Sigmoid colon (tissue), 7 donors: ENCODE results near the gene NR3C2. TPM values are rescaled to one million over a fixed set of nuclear protein-coding genes. Genes with fewer than 3 reads are reported as not detected.

Source experiments
- DNase-seq: peaks from one replicate; pipeline ENCODE4 v3.0.0-alpha.2; 2019
- H3K27ac ChIP-seq, 4 donors: fragments of 200-600 bp; sonication (generic); one replicate each; pipeline ENCODE4 v1.5.1; 2016 to 2019; ENCODE audit warnings: mild to moderate bottlenecking in 1 of 4
- H3K27me3 ChIP-seq, 3 donors: fragments of 200-600 bp; sonication (generic); one replicate each; pipeline ENCODE4 v1.5.1; 2019; ENCODE audit warnings: mild to moderate bottlenecking in 1 of 3
- H3K36me3 ChIP-seq, 4 donors: fragments of 200-600 bp; sonication (generic); one replicate each; pipeline ENCODE4 v1.5.1; 2016 to 2019
- H3K4me1 ChIP-seq, 4 donors: fragments of 200-600 bp; sonication (generic); one replicate each; pipeline ENCODE4 v1.5.1; 2017 to 2019
- H3K4me3 ChIP-seq, 4 donors: fragments of 200-600 bp; sonication (generic); one replicate each; pipeline ENCODE4 v1.5.1; 2017 to 2019; ENCODE audit warnings: mild to moderate bottlenecking in 2 of 4, moderate library complexity in 1 of 4
- H3K9me3 ChIP-seq, 4 donors: fragments of 200-600 bp in 3 of 4; sonication (generic) in 3 of 4; one replicate each; pipeline versions ENCODE4 v1.5.1 to v1.6.1; 2013 to 2019
- EP300 ChIP-seq, 4 donors: sonication (generic); formaldehyde crosslinking; IDR thresholded peaks; one replicate each; pipeline ENCODE4 v1.6.1; 2017; ENCODE audit warnings: antibody characterized with exemption in 4 of 4
- POLR2A ChIP-seq, 2 donors: fragments of 450-650 bp; IDR thresholded peaks; one replicate each; pipeline ENCODE4 v1.6.1; 2016; ENCODE audit warnings: antibody characterized with exemption in 2 of 2, mild to moderate bottlenecking in 2 of 2, moderate library complexity in 2 of 2
- POLR2AphosphoS5 ChIP-seq, 4 donors: sonication (generic); formaldehyde crosslinking; IDR thresholded peaks; one replicate each; pipeline ENCODE4 v1.6.1; 2017; ENCODE audit warnings: antibody characterized with exemption in 4 of 4
- WGBS, 2 donors: extraction: QIAGEN DNeasy Blood & Tissue Kit; methylation state at CpG; one replicate each; pipeline ENCODE4 v1.1.7; 2013; 5-methylcytosine and 5-hydroxymethylcytosine counted together
- intact Hi-C: fragments of 100-400 bp; cut with DNase I; formaldehyde crosslinking; loops from one replicate; pipeline ENCODE4 v1.15.1; 2023
- polyA plus RNA-seq, 3 donors: library from polyadenylated mRNA; stranded (reverse); fragments of 200-250 nt; gene quantifications; one replicate each; pipeline ENCODE4 v1.2.3, GENCODE V29; 2013
- total RNA-seq, 4 donors: library from RNA; depleted of rRNA; stranded (reverse); fragments of >200 nt; gene quantifications; one replicate each; pipeline ENCODE4 v1.1.0, GENCODE V29; 2016
- TF ChIP-seq, protein P1 (sequence below), 4 experiments: fragments of 450-650 bp in 3 of 4; fragments of 200-600 bp in 1 of 4; IDR thresholded peaks; one replicate each; pipeline ENCODE4 v1.5.1; 2016 to 2019; ENCODE audit warnings: antibody characterized with exemption in 4 of 4, mild to moderate bottlenecking in 3 of 4, moderate library complexity in 2 of 4
- donor health status: healthy with polysubstance abuse.
- donor health status: Bipolar disorder and iron deficiency.
- donor health status: healthy.

The NR3C2 gene
- total and polyA plus RNA-seq, 7 donors, result 15.6 to 34.9 (median 23.4) TPM

DNA sequence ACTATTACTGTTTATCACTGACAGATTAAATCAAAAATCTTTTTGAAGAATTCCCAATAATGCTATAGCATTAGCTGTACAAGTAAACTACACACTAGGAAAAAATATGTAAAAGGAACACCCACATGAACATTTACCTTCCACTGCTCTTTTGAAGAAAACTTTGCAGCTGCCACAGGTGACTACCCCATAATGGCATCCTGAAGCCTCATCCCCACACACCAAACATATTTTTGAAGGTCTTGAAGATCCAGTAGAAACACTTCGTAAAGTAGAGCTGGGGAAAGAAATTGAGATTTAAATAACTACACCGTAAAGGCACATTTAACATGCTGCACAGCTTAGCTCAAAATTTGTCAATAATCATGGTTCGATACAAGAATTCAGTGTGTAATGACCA, 182.4 kb downstream of the NR3C2 start:
- Histone ChIP-seq H3K4me3 (no peak overlapping the region), H3K27ac (no peak overlapping the region), H3K36me3 (no peaks in the 10 kb centered on the region), H3K4me1 (peaks cover 0 to 40% (median 19%) of the 10 kb centered on the region in 4 donors), H3K9me3 (no peaks in the 10 kb centered on the region), H3K27me3 (no peaks in the 10 kb centered on the region)
- intact Hi-C loops, result loop anchor here (5.0 kb wide), 1 partner anchor 187 kb away; no protein-coding TSS in a partner anchor
- WGBS, 2 donors, result 95% methylated on average over 3 of the region's 3 CpGs
- no peak for DNase-seq
- no peak for TF ChIP-seq POLR2A (IDR thresholded peaks at IDR 0.05)
- TF ChIP-seq EP300 (IDR thresholded peaks at IDR 0.05), result no peak
- TF ChIP-seq, protein P1, sequence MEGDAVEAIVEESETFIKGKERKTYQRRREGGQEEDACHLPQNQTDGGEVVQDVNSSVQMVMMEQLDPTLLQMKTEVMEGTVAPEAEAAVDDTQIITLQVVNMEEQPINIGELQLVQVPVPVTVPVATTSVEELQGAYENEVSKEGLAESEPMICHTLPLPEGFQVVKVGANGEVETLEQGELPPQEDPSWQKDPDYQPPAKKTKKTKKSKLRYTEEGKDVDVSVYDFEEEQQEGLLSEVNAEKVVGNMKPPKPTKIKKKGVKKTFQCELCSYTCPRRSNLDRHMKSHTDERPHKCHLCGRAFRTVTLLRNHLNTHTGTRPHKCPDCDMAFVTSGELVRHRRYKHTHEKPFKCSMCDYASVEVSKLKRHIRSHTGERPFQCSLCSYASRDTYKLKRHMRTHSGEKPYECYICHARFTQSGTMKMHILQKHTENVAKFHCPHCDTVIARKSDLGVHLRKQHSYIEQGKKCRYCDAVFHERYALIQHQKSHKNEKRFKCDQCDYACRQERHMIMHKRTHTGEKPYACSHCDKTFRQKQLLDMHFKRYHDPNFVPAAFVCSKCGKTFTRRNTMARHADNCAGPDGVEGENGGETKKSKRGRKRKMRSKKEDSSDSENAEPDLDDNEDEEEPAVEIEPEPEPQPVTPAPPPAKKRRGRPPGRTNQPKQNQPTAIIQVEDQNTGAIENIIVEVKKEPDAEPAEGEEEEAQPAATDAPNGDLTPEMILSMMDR (IDR thresholded peaks at IDR 0.05), result no peak
- TF ChIP-seq POLR2AphosphoS5 (IDR thresholded peaks at IDR 0.05), result no peak

DNA sequence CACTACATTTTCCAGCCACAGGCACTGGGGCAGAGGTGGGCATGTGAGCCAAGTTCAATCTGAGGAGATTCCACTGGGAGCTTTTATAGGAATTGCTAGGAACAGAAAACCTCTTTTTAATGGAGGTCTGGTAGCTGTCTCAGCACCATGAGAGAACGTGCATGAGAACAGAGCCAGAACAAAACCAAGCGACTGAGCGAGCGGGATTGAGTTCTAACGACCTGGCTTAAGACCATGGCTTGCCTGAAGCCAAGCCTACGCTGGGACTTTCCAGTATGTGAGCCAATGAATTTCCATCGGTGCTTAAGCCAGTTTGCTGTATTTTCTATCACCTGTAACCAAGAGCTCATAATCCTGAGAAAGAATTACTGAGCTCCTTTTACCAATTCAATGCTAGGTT, 183.7 kb downstream of the NR3C2 start:
- Histone ChIP-seq H3K4me3 (no peak overlapping the region), H3K9me3 (no peaks in the 10 kb centered on the region), H3K27ac (peak overlapping the region in 3 of 4 donors; percentile 28 to 59 (median 49)), H3K4me1 (peaks cover 0 to 40% (median 19%) of the 10 kb centered on the region in 4 donors), H3K27me3 (no peaks in the 10 kb centered on the region), H3K36me3 (no peaks in the 10 kb centered on the region)
- no peak for TF ChIP-seq POLR2A (IDR thresholded peaks at IDR 0.05)
- peak in 3 of 4 donors; percentile 48 to 62 (median 50) for TF ChIP-seq POLR2AphosphoS5 (IDR thresholded peaks at IDR 0.05)
- peak; percentile 79 for DNase-seq
- WGBS, 2 donors, result 86 to 94% methylated on average over 7 of the region's 7 CpGs
- intact Hi-C loops, result no loop called here

DNA sequence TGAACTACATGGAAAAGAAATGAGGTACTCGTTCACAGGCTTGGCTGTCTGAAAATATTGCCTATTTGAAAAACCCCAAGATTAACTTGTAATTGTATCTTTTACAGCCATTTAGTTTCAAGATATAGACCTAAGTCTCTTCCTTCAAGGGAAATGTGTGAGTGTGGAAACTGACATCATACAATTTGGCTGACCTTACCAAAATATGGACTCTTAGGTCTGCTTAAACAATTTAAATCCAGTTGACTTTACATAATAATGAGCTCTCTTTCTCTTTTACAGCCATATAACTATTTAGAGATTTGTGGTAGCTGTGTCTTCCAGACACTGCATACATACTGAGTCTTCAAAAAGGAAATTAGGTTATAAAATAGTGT, 186.9 kb downstream of the NR3C2 start:
- no peak overlapping the region for H3K4me3 ChIP-seq
- no peaks in the 10 kb centered on the region for H3K9me3 ChIP-seq
- no peak for DNase-seq
- H3K36me3 ChIP-seq, result no peaks in the 10 kb centered on the region
- no peak overlapping the region for H3K27ac ChIP-seq
- TF ChIP-seq POLR2A (IDR thresholded peaks at IDR 0.05), result no peak
- no peak for TF ChIP-seq EP300 (IDR thresholded peaks at IDR 0.05)
- TF ChIP-seq, protein P1 (IDR thresholded peaks at IDR 0.05), result no peak
- TF ChIP-seq POLR2AphosphoS5 (IDR thresholded peaks at IDR 0.05), result no peak
- H3K4me1 ChIP-seq, result peaks cover 0 to 22% (median 8%) of the 10 kb centered on the region in 4 donors
- intact Hi-C loops, result no loop called here
- WGBS, 2 donors, result 55 to 64% methylated on average over 1 of the region's 1 CpG
- H3K27me3 ChIP-seq, result no peaks in the 10 kb centered on the region

DNA sequence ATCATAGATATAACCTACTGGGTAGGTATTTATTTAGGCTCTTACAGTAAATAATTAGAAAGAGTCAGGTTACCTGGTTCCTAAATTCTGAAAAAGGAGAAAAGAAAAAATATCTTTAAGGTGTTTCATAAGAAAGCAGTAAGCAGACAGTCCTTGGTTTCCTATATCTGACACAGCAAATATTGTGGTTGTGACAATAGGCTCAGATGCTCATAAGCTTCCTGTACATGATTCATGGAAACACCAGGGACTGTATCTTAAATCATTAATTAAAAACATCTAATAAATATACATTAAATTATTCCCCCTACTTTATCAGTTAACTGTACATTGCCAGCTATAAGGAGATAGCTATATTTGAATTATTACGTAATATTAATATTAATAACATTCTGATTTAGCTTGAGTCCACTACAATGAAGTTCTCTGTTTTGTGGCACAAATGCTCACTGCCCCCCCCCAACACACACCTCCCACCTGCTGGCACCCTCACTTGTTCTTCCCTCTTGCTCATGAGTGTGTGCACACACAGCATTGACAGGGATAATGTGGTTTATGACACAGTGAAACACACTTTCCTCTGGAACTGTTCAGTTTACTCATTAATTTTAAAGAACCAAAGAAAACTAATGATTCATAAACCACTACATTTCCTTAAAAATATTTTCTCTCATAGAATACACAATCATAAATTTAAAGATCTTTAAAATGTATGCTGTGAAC, 187.4 kb downstream of the NR3C2 start:
- no peaks in the 10 kb centered on the region for H3K36me3 ChIP-seq
- WGBS, 2 donors, result 93 to 95% methylated on average over 1 of the region's 1 CpG
- no peak overlapping the region for H3K4me3 ChIP-seq
- no peaks in the 10 kb centered on the region for H3K27me3 ChIP-seq
- peaks cover 0 to 19% (median 5%) of the 10 kb centered on the region in 4 donors for H3K4me1 ChIP-seq
- TF ChIP-seq POLR2AphosphoS5 (IDR thresholded peaks at IDR 0.05) (no peak), EP300 (IDR thresholded peaks at IDR 0.05) (no peak), POLR2A (IDR thresholded peaks at IDR 0.05) (no peak)
- TF ChIP-seq, protein P1 (IDR thresholded peaks at IDR 0.05), result no peak
- no peak for DNase-seq
- H3K27ac ChIP-seq, result no peak overlapping the region
- intact Hi-C loops, result no loop called here
- H3K9me3 ChIP-seq, result no peaks in the 10 kb centered on the region

DNA sequence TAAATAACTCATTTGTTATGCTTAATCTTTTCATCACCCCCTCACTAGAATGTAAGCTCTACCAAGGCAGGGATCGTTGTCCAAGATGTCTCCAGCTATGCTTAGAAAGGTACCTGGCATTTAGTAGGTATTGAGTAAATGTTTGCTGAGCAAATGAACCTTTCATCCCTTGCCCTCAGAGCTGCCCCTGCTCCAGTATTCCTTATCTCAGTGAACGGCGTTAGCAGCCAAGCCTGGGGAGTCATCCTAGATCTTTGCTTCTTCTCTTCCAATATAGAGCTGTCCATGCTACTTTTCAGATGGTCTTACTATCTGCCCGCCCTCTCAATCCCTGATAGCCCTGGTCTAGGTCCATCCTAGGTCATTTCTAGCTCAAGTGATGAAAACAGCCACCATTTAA, 188.4 kb downstream of the NR3C2 start:
- TF ChIP-seq POLR2A (IDR thresholded peaks at IDR 0.05) (no peak), POLR2AphosphoS5 (IDR thresholded peaks at IDR 0.05) (no peak)
- TF ChIP-seq, protein P1 (IDR thresholded peaks at IDR 0.05), result no peak
- Histone ChIP-seq H3K4me1 (peaks cover 0 to 9% (median 3%) of the 10 kb centered on the region in 4 donors), H3K27ac (no peak overlapping the region), H3K36me3 (no peaks in the 10 kb centered on the region), H3K4me3 (no peak overlapping the region), H3K27me3 (no peaks in the 10 kb centered on the region), H3K9me3 (no peaks in the 10 kb centered on the region)
- DNase-seq, result no peak
- intact Hi-C loops, result no loop called here
- WGBS, 2 donors, result 43 to 76% methylated on average over 4 of the region's 4 CpGs
